ENCODE results near the gene MGAT4C. TPM values are rescaled to one million over a fixed set of nuclear protein-coding genes. Genes with fewer than 3 reads are reported as not detected.

The MGAT4C gene
- total and polyA plus RNA-seq, 2 of the 8 experiments (the other 6 are each of a cell fraction or from before 2014, with no cell fraction given) = 1.6 to 2.5 TPM

DNA sequence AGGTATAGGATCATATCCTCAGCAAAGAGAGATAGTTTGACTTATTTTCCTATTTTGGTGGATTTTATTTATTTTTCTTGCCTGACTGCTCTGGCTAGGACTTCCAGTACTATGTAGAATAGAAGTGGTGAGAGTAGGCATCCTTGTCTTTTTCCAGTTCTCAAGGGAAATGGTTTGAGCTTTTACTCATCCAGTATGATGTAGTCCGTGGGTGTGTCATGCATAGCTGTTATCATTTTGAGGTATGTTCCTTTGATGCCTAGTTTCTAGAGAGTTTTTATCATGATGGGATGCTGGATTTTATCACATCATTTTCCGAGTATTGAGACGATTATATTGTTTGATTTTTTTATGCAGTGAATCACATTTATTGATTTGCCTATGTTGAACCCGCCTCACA, 97.2 kb downstream of the MGAT4C start:
- Histone ChIP-seq H4K20me1 (replicated peaks in 1 of 2; ENCODE audit: control insufficient read depth in 1 of 2, insufficient read depth in 2 of 2, low read length in 2 of 2) (no peaks in the 10 kb centered on the region), H4K5ac (ENCODE audit: insufficient read length, low read depth, low read length) (no peak overlapping the region), H4K91ac (replicated peaks; ENCODE audit: insufficient read length, low read length) (no peak overlapping the region), H4K8ac (ENCODE audit: extremely low read depth, insufficient read depth, low read length) (no peak overlapping the region), H3K79me1 (ENCODE audit: low read depth, low read length) (no peaks in the 10 kb centered on the region), H3K4me1 (replicated peaks in 1 of 4; ENCODE audit: control insufficient read depth in 3 of 4, insufficient read depth in 4 of 4, low read length in 3 of 4) (no peaks in the 10 kb centered on the region), H3K18ac (ENCODE audit: extremely low read depth, low read length) (no peak overlapping the region), H3K23me2 (ENCODE audit: low read depth, low read length) (peaks cover 1% of the 10 kb centered on the region; the same call in 1 of the 2 replicates), H3K27me3 (replicated peaks in 1 of 4; ENCODE audit: control insufficient read depth in 3 of 4, extremely low read depth in 1 of 4, insufficient read depth in 3 of 4, low read length in 3 of 4) (no peaks in the 10 kb centered on the region), H3K9me3 (ENCODE audit: insufficient read depth in 2 of 2, low read depth in 1 of 2, low read length in 1 of 2) (no peaks in the 10 kb centered on the region), H2BK12ac (ENCODE audit: low read depth, low read length) (no peak overlapping the region), H3K4me3 (ENCODE audit: extremely low read depth in 1 of 4, insufficient read depth in 2 of 4, low read depth in 3 of 4, low read length in 4 of 4) (no peak overlapping the region), H2AFZ (ENCODE audit: low read length) (no peak overlapping the region), H2BK20ac (ENCODE audit: low read length) (no peak overlapping the region), H3K56ac (replicated peaks; ENCODE audit: insufficient read length, low read depth, low read length) (no peak overlapping the region), H2BK15ac (ENCODE audit: low read length) (no peak overlapping the region), H3K36me3 (ENCODE audit: control insufficient read depth in 2 of 4, insufficient read depth in 4 of 4, low read length in 3 of 4) (no peaks in the 10 kb centered on the region), H3K79me2 (ENCODE audit: control insufficient read depth in 1 of 2, insufficient read depth in 2 of 2, low read length in 2 of 2) (no peaks in the 10 kb centered on the region), H3K14ac (ENCODE audit: insufficient read length) (no peak overlapping the region), H3K23ac (ENCODE audit: insufficient read length) (no peak overlapping the region), H3K9ac (replicated peaks in 1 of 4; ENCODE audit: extremely low read depth in 1 of 4, low read depth in 3 of 4, low read length in 3 of 4) (no peak overlapping the region), H2BK120ac (replicated peaks; ENCODE audit: low read depth, low read length) (no peak overlapping the region), H3K4ac (replicated peaks; ENCODE audit: insufficient read length, low read depth, low read length) (no peak overlapping the region), H3K4me2 (ENCODE audit: insufficient read depth in 1 of 2, low read depth in 2 of 2, low read length in 2 of 2) (no peak overlapping the region), H2BK5ac (ENCODE audit: low read depth, low read length) (no peak overlapping the region), H3K27ac (ENCODE audit: low read depth, low read length) (no peak overlapping the region), H2AK5ac (ENCODE audit: low read depth, low read length) (no peak overlapping the region)
- no peak for DNase-seq (ENCODE audit: low read depth in 1 of 2, low spot score in 2 of 2)
- ChIA-PET POLR2A (ENCODE audit: partially characterized antibody) (no interaction called here), CTCF (ENCODE audit: partially characterized antibody) (no interaction called here)
- no peak for FAIRE-seq
- WGBS, 2 experiments (ENCODE audit: extremely low coverage in 1 of 2, insufficient coverage in 1 of 2, insufficient read length in 1 of 2, insufficient replicate concordance in 2 of 2, low coverage in 1 of 2, low lambda C conversion rate in 2 of 2, missing lambda C conversion rate in 1 of 2) = 92% methylated on average over 4 of the region's 4 CpGs; no CpG with 5 or more reads in 1 of the 2 experiments
- TF ChIP-seq ZNF274 (IDR thresholded peaks at IDR 0.05; ENCODE audit: borderline replicate concordance, extremely low read depth, low read length) (no peak), EGR1 (IDR thresholded peaks at IDR 0.05; ENCODE audit: borderline replicate concordance, low read depth, low read length) (no peak), KDM5A (IDR thresholded peaks at IDR 0.05; ENCODE audit: low read length) (no peak)

All from H1 (cell line).